PC-9 (cell line): Measurements from ENCODE around the gene ZNF593OS.

Experiments
- CTCF ChIP-seq: fragments of 200-600 bp; sonication (generic); conservative IDR thresholded peaks from 2 replicates; pipeline ENCODE4 v1.6.1; 2017; ENCODE audit warnings: mixed run types, antibody characterized with exemption, mild to moderate bottlenecking, moderate library complexity
- EZH2 ChIP-seq: fragments of 200-600 bp; sonication (generic); IDR thresholded peaks from 2 replicates; pipeline ENCODE4 v1.8.0; 2017; ENCODE audit warnings: antibody characterized with exemption, low read depth

- no peak for TF ChIP-seq CTCF
- TF ChIP-seq EZH2, result no peak
These were observed 17.7 kb upstream of the ZNF593OS start for GRCh38 chr1:26189331-26189730.
